Right cardiac atrium (tissue), 5 donors: ENCODE measurements around the gene SEMA4D. TPM values are rescaled to one million over a fixed set of nuclear protein-coding genes. Genes with fewer than 3 reads are reported as not detected.

Experiments used
- ATAC-seq, 2 donors: fragments of 200-7000 bp; cut with Tn5 transposase; one replicate each; pipeline versions ENCODE4 v1.8.0 to v1.9.1; 2020; ENCODE audit warnings: moderate library complexity in 2 of 2, mild to moderate bottlenecking in 1 of 2
- DNase-seq, 3 donors: peaks; one replicate each; pipeline ENCODE4 v3.0.0-alpha.2; 2020
- H3K27ac ChIP-seq: one replicate; pipeline ENCODE4 v1.5.1; 2013; ENCODE audit warnings: mild to moderate bottlenecking, low read length, control low read depth, moderate library complexity
- H3K27me3 ChIP-seq: one replicate; pipeline ENCODE4 v1.6.1; 2013; ENCODE audit not compliant: control insufficient read depth, insufficient read depth
- H3K4me1 ChIP-seq: one replicate; pipeline ENCODE4 v1.6.1; 2013; ENCODE audit warnings: low read length; ENCODE audit not compliant: control insufficient read depth, insufficient read depth
- H3K4me3 ChIP-seq: one replicate; pipeline ENCODE4 v1.5.1; 2013; ENCODE audit warnings: low read length, control low read depth
- H3K9me3 ChIP-seq: one replicate; pipeline ENCODE4 v1.6.1; 2013; ENCODE audit warnings: low read length; ENCODE audit not compliant: control insufficient read depth
- WGBS: extraction: QIAGEN DNeasy Blood & Tissue Kit; methylation state at CpG from one replicate; pipeline ENCODE4 v1.1.7; 2013; 5-methylcytosine and 5-hydroxymethylcytosine counted together
- intact Hi-C, 4 donors: fragments of 100-400 bp; cut with DNase I; formaldehyde crosslinking; loops; one replicate each; pipeline versions ENCODE4 v1.11.0 to v1.14.0; 2022 to 2023
- polyA plus RNA-seq: library from polyadenylated mRNA; stranded (reverse); fragments of 200-250 nt; gene quantifications from one replicate; pipeline ENCODE4 v1.2.3, GENCODE V29; 2013
- total RNA-seq, 4 donors: library from RNA; stranded (reverse); fragmentation: NEBNext Ultra II Directional; extraction: Animal tissue kit (Norgen Biotek cat#: 25700); gene quantifications; one replicate each; pipeline ENCODE4 v1.2.1, GENCODE V29; 2021
- donor health status: healthy with polysubstance abuse.
- donor health status: DM: no; HTN: yes; CAD: no.
- donor health status: DM: no; HTN: no; CAD: no.
- donor health status: DM: no; HTN: yes; CAD: no; lungs with severe emphysema.
- donor health status: DM: yes; HTN: yes; CAD: no.

The SEMA4D gene
- total and polyA plus RNA-seq, 5 donors = 13.0 to 28.3 (median 26.1) TPM

GRCh38 chr9:89498852-89499480, 1.1 kb upstream of the SEMA4D start:
- Histone ChIP-seq H3K4me1 (no peaks in the 10 kb centered on the region), H3K27me3 (no peaks in the 10 kb centered on the region), H3K4me3 (no peak overlapping the region), H3K27ac (no peak overlapping the region), H3K9me3 (no peaks in the 10 kb centered on the region)
- peak in 2 of 3 donors; percentile 53 to 60 for DNase-seq
- intact Hi-C loops = no loop called here
- no peak for ATAC-seq
- 85% methylated on average over 7 of the region's 7 CpGs for WGBS

GRCh38 chr9:89497257-89497963, 503 bp downstream of the SEMA4D start:
- H3K9me3 ChIP-seq = no peaks in the 10 kb centered on the region
- no peaks in the 10 kb centered on the region for H3K4me1 ChIP-seq
- DNase-seq (peak in 2 of 3 donors; percentile 63 to 66), ATAC-seq (peak; percentile 27 to 42)
- intact Hi-C loops = no loop called here
- H3K27me3 ChIP-seq = no peaks in the 10 kb centered on the region
- no peak overlapping the region for H3K27ac ChIP-seq
- H3K4me3 ChIP-seq = peak overlapping the region; percentile 93
- 2% methylated on average over 67 of the region's 67 CpGs for WGBS

- peak; percentile 17 to 33 for ATAC-seq
- Histone ChIP-seq H3K9me3 (no peaks in the 10 kb centered on the region), H3K27me3 (no peaks in the 10 kb centered on the region), H3K27ac (no peak overlapping the region), H3K4me3 (peak overlapping the region; percentile 93), H3K4me1 (no peaks in the 10 kb centered on the region)
- WGBS = 32% methylated on average over 14 of the region's 14 CpGs
- intact Hi-C loops = no loop called here
- peak in 1 of 3 donors; percentile 72 for DNase-seq
Measured at GRCh38 chr9:89496645-89497256, 1.2 kb downstream of the SEMA4D start.

- Histone ChIP-seq H3K9me3 (no peaks in the 10 kb centered on the region), H3K4me3 (no peak overlapping the region), H3K27ac (no peak overlapping the region), H3K4me1 (no peaks in the 10 kb centered on the region), H3K27me3 (no peaks in the 10 kb centered on the region)
- WGBS = 85% methylated on average over 12 of the region's 12 CpGs
- intact Hi-C loops = no loop called here
- ATAC-seq (no peak), DNase-seq (peak in 1 of 3 donors; percentile 22)
Measured at GRCh38 chr9:89495824-89496560, 1.9 kb downstream of the SEMA4D start.

- no peak overlapping the region for H3K27ac ChIP-seq
- 89% methylated on average over 5 of the region's 5 CpGs for WGBS
- intact Hi-C loops = no loop called here
- no peak for ATAC-seq
- DNase-seq = peak in 1 of 3 donors; percentile 36
- H3K4me1 ChIP-seq = no peaks in the 10 kb centered on the region
- no peak overlapping the region for H3K4me3 ChIP-seq
- no peaks in the 10 kb centered on the region for H3K27me3 ChIP-seq
- H3K9me3 ChIP-seq = no peaks in the 10 kb centered on the region
Measured at GRCh38 chr9:89494199-89494598, 3.7 kb downstream of the SEMA4D start.

GRCh38 chr9:89493671-89494070, 4.2 kb downstream of the SEMA4D start:
- Histone ChIP-seq H3K9me3 (no peaks in the 10 kb centered on the region), H3K27ac (no peak overlapping the region), H3K4me3 (no peak overlapping the region), H3K27me3 (no peaks in the 10 kb centered on the region), H3K4me1 (no peaks in the 10 kb centered on the region)
- 76% methylated on average over 2 of the region's 2 CpGs for WGBS
- ATAC-seq = no peak
- DNase-seq = peak in 1 of 3 donors; percentile 16
- intact Hi-C loops = no loop called here

- intact Hi-C loops = no loop called here
- H3K4me1 ChIP-seq = no peaks in the 10 kb centered on the region
- ATAC-seq (no peak), DNase-seq (peak in 1 of 3 donors; percentile 24)
- H3K4me3 ChIP-seq = no peak overlapping the region
- H3K9me3 ChIP-seq = no peaks in the 10 kb centered on the region
- H3K27me3 ChIP-seq = no peaks in the 10 kb centered on the region
- 64% methylated on average over 6 of the region's 6 CpGs for WGBS
- H3K27ac ChIP-seq = no peak overlapping the region
Measured at GRCh38 chr9:89493181-89493580, 4.7 kb downstream of the SEMA4D start.

GRCh38 chr9:89492586-89492985, 5.3 kb downstream of the SEMA4D start:
- ATAC-seq (no peak), DNase-seq (peak in 1 of 3 donors; percentile 42)
- Histone ChIP-seq H3K9me3 (no peaks in the 10 kb centered on the region), H3K27me3 (no peaks in the 10 kb centered on the region), H3K27ac (no peak overlapping the region), H3K4me3 (no peak overlapping the region), H3K4me1 (no peaks in the 10 kb centered on the region)
- 95% methylated on average over 9 of the region's 9 CpGs for WGBS
- intact Hi-C loops = no loop called here

GRCh38 chr9:89491694-89492093, 6.2 kb downstream of the SEMA4D start:
- intact Hi-C loops = no loop called here
- no peak for DNase-seq
- H3K27me3 ChIP-seq = no peaks in the 10 kb centered on the region
- no peak overlapping the region for H3K4me3 ChIP-seq
- H3K27ac ChIP-seq = no peak overlapping the region
- no peaks in the 10 kb centered on the region for H3K4me1 ChIP-seq
- ATAC-seq = no peak
- 89% methylated on average over 9 of the region's 9 CpGs for WGBS
- H3K9me3 ChIP-seq = no peaks in the 10 kb centered on the region

GRCh38 chr9:89489548-89490530, 8.1 kb downstream of the SEMA4D start:
- no peaks in the 10 kb centered on the region for H3K27me3 ChIP-seq
- no peaks in the 10 kb centered on the region for H3K4me1 ChIP-seq
- ATAC-seq = no peak
- intact Hi-C loops = no loop called here
- no peak overlapping the region for H3K4me3 ChIP-seq
- 81% methylated on average over 13 of the region's 13 CpGs for WGBS
- DNase-seq = no peak
- no peaks in the 10 kb centered on the region for H3K9me3 ChIP-seq
- H3K27ac ChIP-seq = no peak overlapping the region
